ENCODE results near the gene OR7C1. TPM values are rescaled to one million over a fixed set of nuclear protein-coding genes. Genes with fewer than 3 reads are reported as not detected.
A peak's percentile ranks its signal among the peaks of the same experiment; 100 is the strongest.
"Not testable (repeated sequence)": the region's sequence is repeated elsewhere in the genome, so short reads cannot be mapped to it uniquely, and the experiment has no call there.

Gene OR7C1
- total RNA-seq, 1 donor from 2014 or later: not detected

- DNase-seq: peak; percentile 12
Measured at GRCh38 chr19:14784730-14785101, 50.3 kb downstream of the OR7C1 start.

- DNase-seq: not testable (repeated sequence)
Measured at GRCh38 chr19:14783410-14783998, 51.5 kb downstream of the OR7C1 start.

DNA sequence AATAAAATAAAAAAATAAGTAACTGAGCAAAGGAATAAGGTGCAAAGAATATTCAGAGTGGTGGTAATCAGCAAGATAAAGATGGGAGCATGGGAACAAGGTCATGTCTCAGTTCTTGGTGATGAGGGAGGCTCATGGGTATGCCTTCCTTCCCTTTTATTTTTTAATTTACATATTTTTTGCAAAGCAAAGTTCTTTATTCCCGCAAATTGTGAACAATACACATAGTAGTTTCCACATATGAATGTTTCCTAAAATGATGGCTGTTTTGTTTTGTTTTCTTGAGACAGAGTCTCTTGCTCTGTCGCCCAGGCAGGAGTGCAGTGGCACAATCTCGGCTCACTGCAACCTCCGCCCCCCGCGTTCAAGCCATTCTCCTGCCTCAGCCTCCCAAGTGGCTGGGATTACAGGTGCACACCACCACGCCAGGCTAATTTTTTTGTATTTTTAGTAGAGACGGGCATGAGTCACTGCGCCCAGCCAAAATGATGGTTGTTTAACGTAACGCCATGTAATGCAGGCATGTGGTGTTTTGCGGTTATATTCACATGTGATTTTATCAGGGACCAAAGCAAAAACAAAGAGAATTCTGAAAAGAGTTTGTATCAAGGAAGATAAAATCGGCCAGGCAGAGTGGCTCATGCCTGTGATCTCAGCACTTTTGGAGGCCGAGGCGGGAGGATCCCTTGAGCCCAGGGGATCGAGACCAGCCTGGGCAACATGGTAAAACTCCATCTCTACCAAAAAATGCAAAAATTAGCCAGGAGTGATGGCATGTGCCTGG is 52.2 kb downstream of the OR7C1 start:
- no peak for DNase-seq

DNA sequence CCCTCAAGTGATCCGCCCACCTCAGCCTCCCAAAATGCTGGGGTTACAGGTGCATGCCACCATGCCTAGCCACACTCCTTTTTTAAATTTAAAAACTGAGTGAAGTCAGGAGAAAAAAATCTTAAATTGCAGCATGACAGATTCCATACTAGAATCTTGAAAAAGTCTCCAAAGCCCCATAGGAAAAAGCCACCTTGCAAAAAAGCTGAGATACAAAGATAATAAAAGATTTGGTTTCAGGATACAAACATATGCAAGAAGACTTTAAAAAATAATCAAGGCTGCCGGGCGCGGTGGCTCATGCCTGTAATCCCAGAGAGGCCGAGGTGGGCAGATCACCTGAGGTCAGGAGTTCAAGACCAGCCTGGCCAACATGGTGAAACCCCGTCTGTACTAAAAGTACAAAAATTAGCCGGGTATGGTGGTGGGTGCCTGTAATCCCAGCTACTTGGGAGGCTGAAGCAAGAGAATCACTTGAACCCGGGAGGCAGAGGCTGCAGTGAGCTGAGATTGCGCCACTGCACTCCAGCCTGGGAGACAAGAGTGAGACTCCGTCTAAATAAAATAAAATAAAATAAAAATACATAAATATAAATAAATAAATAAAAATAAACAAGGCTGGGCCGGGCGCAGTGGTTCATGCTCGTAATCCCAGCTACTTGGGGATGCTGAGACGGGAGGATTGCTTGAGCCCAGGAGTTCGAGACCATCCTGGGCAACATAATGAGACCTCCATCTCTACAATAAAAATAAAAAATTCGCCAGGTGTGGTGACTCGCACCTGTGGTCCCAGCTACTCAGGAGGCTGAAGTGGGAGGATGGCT is 53.1 kb downstream of the OR7C1 start:
- DNase-seq: not testable (repeated sequence)

DNA sequence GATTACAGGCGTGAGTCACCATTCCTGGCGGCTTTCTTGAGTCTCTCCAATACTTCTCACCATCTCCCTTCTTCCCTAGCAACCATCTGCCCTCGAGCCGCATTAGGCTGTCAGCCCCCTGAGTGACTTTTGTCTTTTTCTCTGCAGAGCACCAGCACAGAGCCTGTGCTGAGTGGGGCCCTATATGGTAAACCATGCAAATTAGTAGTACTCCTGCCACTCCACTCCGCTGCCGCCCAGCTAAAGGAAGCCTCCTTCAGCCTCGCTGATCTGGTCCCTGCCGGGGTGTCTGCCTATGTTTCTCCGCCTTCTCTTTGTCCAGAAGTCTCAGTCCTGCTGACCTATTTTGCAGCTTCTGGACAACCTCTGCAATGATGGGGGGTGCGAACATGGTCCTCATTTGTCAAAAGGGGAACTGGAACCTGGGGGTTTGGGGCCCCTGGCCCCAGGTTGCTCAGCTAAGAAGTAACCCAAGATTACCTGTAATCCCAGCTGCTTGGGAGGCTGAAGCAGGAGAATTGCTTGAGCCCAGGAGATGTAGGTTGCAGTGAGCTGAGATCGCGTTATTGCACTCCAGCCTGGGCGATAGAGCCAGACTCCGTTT is 54.3 kb downstream of the OR7C1 start:
- not testable (repeated sequence) for DNase-seq

DNA sequence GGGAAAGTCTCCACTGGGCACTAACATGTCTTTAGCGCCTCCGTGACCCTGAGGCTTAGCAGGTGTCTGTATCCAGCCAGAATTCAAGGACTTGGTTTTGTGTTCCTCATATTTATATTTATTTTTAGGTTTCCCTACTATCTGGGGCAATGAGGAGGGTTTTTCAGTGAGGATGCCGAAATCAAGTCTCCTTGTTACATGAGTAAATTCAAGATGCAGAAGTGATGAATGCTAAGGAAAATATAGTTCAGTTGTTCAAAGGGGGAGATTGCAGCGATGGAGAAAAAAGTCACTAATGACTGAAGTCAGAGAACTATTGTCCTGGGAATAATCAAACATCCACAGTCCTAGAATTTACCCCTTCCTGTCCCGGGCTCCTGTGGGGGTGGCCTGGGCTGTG is 55.8 kb downstream of the OR7C1 start:
- DNase-seq: no peak

GRCh38 chr19:14778110-14778845 is 56.7 kb downstream of the OR7C1 start, which contains the start of gene ADGRE2:
TSS of gene ADGRE2 (minus strand) at chr19:14778560. CDS start at chr19:14776756, 1,804 bp downstream.
- DNase-seq: not testable (repeated sequence)

GRCh38 chr19:14777645-14778044 is 57.3 kb downstream of the OR7C1 start:
- DNase-seq: not testable (repeated sequence)

DNA sequence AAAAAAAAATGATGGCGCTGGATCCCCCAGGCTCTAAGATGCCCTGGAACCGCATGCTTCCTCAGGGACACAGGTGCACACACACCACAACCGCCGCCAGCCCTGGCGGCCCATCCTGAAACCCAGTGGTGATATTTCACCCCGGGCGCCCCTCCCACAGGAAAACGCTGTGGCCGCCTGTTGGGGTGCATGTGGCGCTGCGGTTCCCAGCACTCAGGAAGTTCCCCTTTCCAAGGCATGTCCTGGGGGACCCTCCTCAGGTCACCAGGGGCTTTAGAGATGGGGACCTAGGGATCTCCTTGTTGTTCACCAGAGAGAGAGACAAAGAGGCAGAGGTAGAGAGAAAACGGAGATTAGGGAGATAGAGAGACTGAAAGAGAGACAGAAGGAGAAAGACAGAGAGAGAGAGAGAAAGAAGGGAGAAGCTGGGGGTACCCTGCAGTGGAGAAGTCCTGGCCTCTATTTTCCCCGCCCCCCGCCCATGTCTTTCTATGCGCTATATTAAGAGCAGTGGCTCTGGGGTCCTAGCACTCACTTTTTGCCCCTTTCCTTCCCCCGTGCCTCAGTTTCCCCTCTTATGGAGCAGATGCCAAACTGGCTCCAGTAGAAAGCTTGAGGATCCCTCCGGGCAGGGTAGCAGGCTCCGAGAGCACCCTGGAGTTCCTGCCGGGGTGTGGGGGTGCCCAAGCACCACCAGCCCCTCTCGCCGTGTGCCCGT is 59.0 kb downstream of the OR7C1 start:
- DNase-seq: no peak

DNA sequence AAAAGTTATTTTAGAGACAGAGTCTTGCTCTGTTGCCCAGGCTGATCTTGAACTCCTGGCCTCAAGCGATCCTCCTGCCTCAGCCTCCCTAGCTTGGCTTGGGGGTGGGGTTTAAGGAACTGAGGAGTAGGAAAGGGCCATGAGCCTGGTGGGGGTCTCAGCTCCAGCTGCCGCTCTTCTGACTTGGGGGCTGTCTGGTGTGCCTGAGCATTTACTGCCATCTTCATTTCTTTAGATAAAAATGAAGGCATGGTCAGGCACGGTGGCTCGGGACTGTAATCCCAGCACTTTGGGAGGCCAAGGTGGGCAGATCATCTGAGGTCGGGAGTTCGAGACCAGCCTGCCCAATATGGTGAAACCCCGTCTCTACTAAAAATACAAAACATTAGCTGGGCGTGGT is 59.7 kb downstream of the OR7C1 start:
- not testable (repeated sequence) for DNase-seq

DNA sequence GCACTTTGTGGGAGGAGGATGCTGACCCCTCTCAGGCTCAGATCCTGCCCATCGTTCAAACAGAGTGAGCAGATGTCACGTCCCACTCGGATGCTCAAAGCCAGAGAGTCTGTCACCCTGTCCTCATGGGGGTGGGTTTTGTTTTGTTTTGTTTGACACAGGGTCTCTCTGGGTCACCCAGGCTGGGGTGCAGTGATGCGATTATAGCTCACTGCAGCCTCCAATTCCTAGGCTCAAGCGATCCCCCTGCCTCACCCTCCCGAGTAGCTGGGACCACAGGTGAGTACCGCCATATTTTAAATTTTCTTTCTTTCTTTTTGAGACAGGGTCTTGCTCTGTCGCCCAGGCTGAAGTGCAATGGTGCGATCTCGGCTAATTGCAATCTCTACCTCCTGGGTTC is 60.6 kb downstream of the OR7C1 start:
- no peak for DNase-seq

DNA sequence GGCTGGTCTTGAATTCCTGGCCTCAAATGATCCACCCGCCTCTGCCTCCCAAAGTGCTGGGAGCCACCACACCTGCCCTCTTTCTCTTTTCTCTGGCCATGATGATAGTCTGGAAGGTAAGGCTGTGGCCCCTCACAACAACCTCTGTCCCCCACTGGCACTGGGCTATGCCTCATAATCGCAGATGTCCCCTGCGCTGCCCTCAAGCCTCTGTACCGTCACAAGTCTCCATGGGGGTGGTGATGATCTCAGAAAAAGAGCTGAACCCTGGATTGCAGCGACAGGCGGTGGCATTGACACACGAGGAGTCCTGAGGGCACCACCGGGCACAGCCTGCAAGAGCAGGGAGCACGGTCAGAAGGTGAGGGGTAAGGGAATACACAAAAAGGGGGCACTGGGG is 61.3 kb downstream of the OR7C1 start:
- not testable (repeated sequence) for DNase-seq

GRCh38 chr19:14772995-14773394 is 62.0 kb downstream of the OR7C1 start:
- no peak for DNase-seq

DNA sequence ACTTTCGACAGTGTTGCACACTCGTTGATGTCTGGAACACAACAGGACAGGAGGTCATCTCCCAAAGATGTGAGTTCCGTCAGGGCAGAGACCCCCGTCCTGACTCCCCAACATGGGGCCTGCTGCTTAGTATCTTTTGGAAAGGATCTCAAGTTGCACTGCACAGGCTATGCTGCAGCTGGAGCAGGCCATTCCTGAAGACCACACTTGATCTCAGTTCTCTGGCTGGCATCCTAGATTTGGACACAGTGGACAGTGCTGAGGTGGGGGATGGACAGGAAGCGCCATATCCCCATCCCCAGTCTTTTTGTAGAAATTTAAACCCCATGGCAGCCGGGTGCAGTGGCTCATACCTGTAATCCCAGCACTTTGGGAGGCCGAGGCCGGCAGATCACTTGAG is 62.5 kb downstream of the OR7C1 start:
- DNase-seq: no peak

GRCh38 chr19:14770944-14771839 is 63.8 kb downstream of the OR7C1 start:
- DNase-seq: no peak

- no peak for DNase-seq
Measured at GRCh38 chr19:14770136-14770535, 64.8 kb downstream of the OR7C1 start.

DNA sequence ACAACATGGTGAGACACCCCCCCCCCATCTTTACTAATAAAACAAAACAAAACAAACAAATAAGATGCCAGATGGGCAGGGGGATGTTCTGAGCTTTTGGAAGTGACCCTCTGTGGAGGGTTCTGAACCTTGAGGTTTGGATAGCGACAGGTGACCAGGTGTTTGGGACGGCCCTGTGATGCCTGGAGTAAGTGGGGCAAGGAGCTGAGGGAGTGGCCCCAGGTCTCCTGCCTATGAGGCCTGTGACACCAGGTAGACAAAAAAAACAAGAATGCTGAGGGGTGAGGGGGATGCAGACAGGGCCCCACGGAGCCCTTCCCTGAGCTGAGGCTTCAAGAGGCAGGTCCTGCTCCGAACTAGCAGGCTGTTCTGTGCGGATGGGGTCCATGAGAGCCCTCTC is 65.8 kb downstream of the OR7C1 start:
- DNase-seq: no peak

- no peak for DNase-seq
Measured at GRCh38 chr19:14768001-14768400, 67.0 kb downstream of the OR7C1 start.

GRCh38 chr19:14767466-14767971 is 67.5 kb downstream of the OR7C1 start:
- DNase-seq: no peak

DNA sequence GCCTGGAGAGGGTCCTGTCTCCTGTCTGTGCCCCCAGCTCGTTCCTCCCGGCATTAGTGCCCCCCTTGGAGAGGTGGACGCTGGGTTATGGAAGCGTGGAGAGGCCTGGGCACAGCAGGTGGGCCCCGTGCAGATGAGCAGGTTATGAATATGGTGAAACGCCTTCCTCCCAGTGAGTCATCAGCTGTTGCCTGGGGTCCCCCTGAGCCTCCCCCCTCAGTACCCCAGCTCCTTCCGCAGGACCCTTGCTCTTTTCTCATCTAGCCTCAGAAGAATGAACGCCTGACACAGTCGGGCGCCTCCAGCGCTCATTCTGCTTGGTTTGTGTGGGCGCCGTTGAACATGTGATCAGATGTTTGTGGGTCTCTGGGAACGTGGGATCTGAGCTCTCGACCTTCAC is 69.1 kb downstream of the OR7C1 start:
- not testable (repeated sequence) for DNase-seq

All from dermis blood vessel endothelial cell (primary cell).